Smooth muscle cell (in vitro differentiated cells): ENCODE measurements around the gene CSF2. TPM values are rescaled to one million over a fixed set of nuclear protein-coding genes. Genes with fewer than 3 reads are reported as not detected.
"Not testable (repeated sequence)": the region's sequence is repeated elsewhere in the genome, so short reads cannot be mapped to it uniquely, and the experiment has no call there.

ENCODE experiments used
- DNase-seq: peaks from one replicate; lab custom pipeline; 2025; ENCODE audit not compliant: unreplicated experiment; lab: John Stamatoyannopoulos, UW
- H2AFZ ChIP-seq: fragments of 200-600 bp; sonication (generic); 2 replicates; pipeline ENCODE4 v1.6.0; 2016; ENCODE audit warnings: antibody characterized with exemption, low read depth, mild to moderate bottlenecking
- H3F3A ChIP-seq: fragments of 200-600 bp; sonication (generic); 2 replicates; pipeline ENCODE4 v1.6.0; 2017; ENCODE audit warnings: antibody characterized with exemption, low read depth
- H3K27ac ChIP-seq: fragments of 200-600 bp; sonication (generic); 2 replicates; pipeline ENCODE4 v1.5.1; 2016; ENCODE audit warnings: low read depth, mild to moderate bottlenecking
- H3K27me3 ChIP-seq: fragments of 200-600 bp; sonication (generic); 2 replicates; pipeline ENCODE4 v1.6.1; 2016; ENCODE audit warnings: low read depth, mild to moderate bottlenecking
- H3K36me3 ChIP-seq: fragments of 200-600 bp; sonication (generic); 2 replicates; pipeline ENCODE4 v1.5.1; 2016; ENCODE audit warnings: low read depth
- H3K4me1 ChIP-seq: fragments of 200-600 bp; sonication (generic); 2 replicates; pipeline ENCODE4 v1.5.1; 2016; ENCODE audit warnings: low read depth
- H3K4me2 ChIP-seq: fragments of 200-600 bp; sonication (generic); 2 replicates; pipeline ENCODE4 v1.6.0; 2016; ENCODE audit warnings: mild to moderate bottlenecking
- H3K4me3 ChIP-seq: fragments of 200-600 bp; sonication (generic); 2 replicates; pipeline ENCODE4 v1.5.1; 2016; ENCODE audit warnings: mild to moderate bottlenecking
- H3K79me2 ChIP-seq: fragments of 200-600 bp; sonication (generic); 2 replicates; pipeline ENCODE4 v1.6.0; 2016; ENCODE audit warnings: low read depth, mild to moderate bottlenecking
- H3K9ac ChIP-seq: fragments of 200-600 bp; sonication (generic); 2 replicates; pipeline ENCODE4 v1.6.0; 2016; ENCODE audit warnings: low read depth
- H3K9me3 ChIP-seq: fragments of 200-600 bp; sonication (generic); replicated peaks from 2 replicates; pipeline ENCODE4 v1.5.1; 2016; ENCODE audit warnings: low read depth
- H4K20me1 ChIP-seq: fragments of 200-600 bp; sonication (generic); 2 replicates; pipeline ENCODE4 v1.6.0; 2016; ENCODE audit warnings: low read depth
- WGBS: methylation state at CpG from one replicate; pipeline ENCODE4 v1.1.7; 2016; ENCODE audit warnings: low lambda C conversion rate; 5-methylcytosine and 5-hydroxymethylcytosine counted together
- polyA plus RNA-seq: library from polyadenylated mRNA; unstranded; fragments of >200 nt; fragmentation: Nextera tagmentation; extraction: Ambion mirVana; gene quantifications from 2 replicates; pipeline ENCODE4 v1.2.1, GENCODE V29; 2016
- small RNA-seq: library from RNA; depleted of rRNA; stranded (forward); fragments of <200 nt; gene quantifications from one replicate; pipeline ENCODE3, GENCODE V24; 2014
- total RNA-seq: library from RNA; depleted of rRNA; stranded (reverse); fragments of >200 nt; gene quantifications from 2 replicates; pipeline ENCODE4 v1.2.3, GENCODE V29; 2014

CSF2 gene
- total and polyA plus RNA-seq, 2 experiments from 2014 or later, result not detected

DNA sequence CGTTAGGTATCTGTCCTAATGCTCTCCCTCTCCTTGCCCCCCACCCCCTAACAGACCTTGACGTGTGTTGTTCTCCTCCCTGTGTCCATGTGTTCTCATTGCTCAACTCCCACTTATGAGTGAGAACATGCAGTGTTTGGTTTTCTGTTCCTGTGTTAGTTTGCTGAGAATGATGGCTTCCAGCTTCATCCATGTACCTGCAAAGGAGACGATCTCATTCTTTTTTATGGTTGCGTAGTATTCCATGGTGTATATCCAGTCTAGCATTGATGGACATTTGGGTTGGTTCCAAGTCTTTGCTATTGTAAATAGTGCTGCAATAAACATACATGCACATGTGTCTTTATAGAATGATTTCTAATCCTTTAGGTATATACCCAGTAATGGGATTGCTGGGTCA, 50.0 kb downstream of the CSF2 start:
- not testable (repeated sequence) for H3K4me2 ChIP-seq, H3K4me1 ChIP-seq, H3K79me2 ChIP-seq, H3K27ac ChIP-seq, H3K4me3 ChIP-seq, H3K36me3 ChIP-seq, DNase-seq, H4K20me1 ChIP-seq, H3F3A ChIP-seq, H2AFZ ChIP-seq, H3K9me3 ChIP-seq, H3K9ac ChIP-seq
- WGBS, result 88% methylated on average over 4 of the region's 4 CpGs
- peaks cover 26% of the 10 kb centered on the region for H3K27me3 ChIP-seq

Small RNA genes within 50 kb of the gene (small RNA-seq; reads per million reads assigned to genes)
- not detected for gene RF00285

Other genes starting within 250 kb of the CSF2 start
- not detected in 2 replicates for gene MEIKIN, start 128.1 kb upstream of the CSF2 start, total RNA-seq
- gene MEIKIN, start 128.1 kb upstream of the CSF2 start, polyA plus RNA-seq, result not detected in 2 replicates
- gene ACSL6, start 62.1 kb upstream of the CSF2 start, total RNA-seq, result not detected in 2 replicates
- not detected in 2 replicates for gene ACSL6, start 62.1 kb upstream of the CSF2 start, polyA plus RNA-seq
- not detected in 2 replicates for gene IL3, start 13.1 kb upstream of the CSF2 start, total RNA-seq
- not detected in 2 replicates for gene IL3, start 13.1 kb upstream of the CSF2 start, polyA plus RNA-seq
- gene P4HA2, start 154.1 kb downstream of the CSF2 start, total RNA-seq, result 352 and 482 TPM in 2 replicates
- gene P4HA2, start 154.1 kb downstream of the CSF2 start, polyA plus RNA-seq, result 500 and 707 TPM in 2 replicates
- 77.4 and 93.8 TPM in 2 replicates for gene PDLIM4, start 183.9 kb downstream of the CSF2 start, total RNA-seq
- 275 and 338 TPM in 2 replicates for gene PDLIM4, start 183.9 kb downstream of the CSF2 start, polyA plus RNA-seq
- gene SLC22A4, start 220.6 kb downstream of the CSF2 start, total RNA-seq, result 0.45 and 3.8 TPM in 2 replicates
- gene SLC22A4, start 220.6 kb downstream of the CSF2 start, polyA plus RNA-seq, result 1.3 and 3.1 TPM in 2 replicates